GM10847 (cell line): ENCODE measurements around the gene ZNF710.

Experiments used
- POLR2A ChIP-seq: IDR thresholded peaks from 2 replicates; pipeline ENCODE4 v1.6.1; 2011; ENCODE audit not compliant: insufficient read length; ENCODE audit errors: extremely low read depth

ZNF710 gene

GRCh38 chr15:90007076-90007460 is 5.9 kb downstream of the ZNF710 start:
- no peak for TF ChIP-seq POLR2A

DNA sequence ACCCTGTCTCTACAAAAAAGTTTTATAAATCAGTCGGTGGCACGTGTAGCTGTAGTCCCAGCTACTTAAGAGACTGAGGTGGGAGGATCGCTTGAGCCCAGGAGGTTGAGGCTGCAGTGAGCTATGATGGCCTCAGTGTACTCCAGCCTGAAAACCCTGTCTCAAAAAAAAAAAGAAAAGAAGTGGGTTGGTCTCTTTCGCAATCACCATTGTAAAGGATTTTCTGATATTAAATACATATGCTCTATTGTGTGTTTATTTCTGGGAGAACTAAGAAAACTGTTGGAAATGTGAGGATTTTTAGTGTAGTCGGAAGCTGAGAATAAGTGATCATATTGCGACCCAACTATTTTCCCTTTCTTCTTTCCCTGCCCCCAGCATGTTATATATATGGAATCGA is 7.5 kb downstream of the ZNF710 start:
- no peak for TF ChIP-seq POLR2A

- no peak for TF ChIP-seq POLR2A
Measured at GRCh38 chr15:90009301-90010022, 8.3 kb downstream of the ZNF710 start.

- no peak for TF ChIP-seq POLR2A
Measured at GRCh38 chr15:90011705-90012104, 10.6 kb downstream of the ZNF710 start.

- TF ChIP-seq POLR2A = no peak
Measured at GRCh38 chr15:90013503-90013937, 12.4 kb downstream of the ZNF710 start.

DNA sequence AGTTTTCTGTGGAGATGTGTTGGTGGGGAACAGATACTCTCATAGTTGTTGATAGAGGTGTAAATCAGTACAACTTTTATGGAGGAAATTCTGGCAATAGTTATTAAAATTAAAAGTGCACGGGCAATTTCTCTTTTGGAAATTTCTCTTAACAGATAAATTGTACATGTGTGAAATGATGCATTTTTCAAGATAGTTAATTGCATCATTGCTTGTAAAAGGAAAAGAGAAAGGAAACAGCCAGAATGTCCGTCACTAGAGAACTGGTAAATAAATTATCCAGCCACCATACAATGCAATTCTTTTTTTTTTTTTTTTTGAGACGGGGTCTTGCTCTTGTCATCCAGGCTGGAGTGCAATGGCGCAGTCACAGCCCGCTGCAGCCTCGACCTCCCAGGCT is 14.2 kb downstream of the ZNF710 start:
- TF ChIP-seq POLR2A = no peak

- no peak for TF ChIP-seq POLR2A
Measured at GRCh38 chr15:90015749-90016148, 14.6 kb downstream of the ZNF710 start.

DNA sequence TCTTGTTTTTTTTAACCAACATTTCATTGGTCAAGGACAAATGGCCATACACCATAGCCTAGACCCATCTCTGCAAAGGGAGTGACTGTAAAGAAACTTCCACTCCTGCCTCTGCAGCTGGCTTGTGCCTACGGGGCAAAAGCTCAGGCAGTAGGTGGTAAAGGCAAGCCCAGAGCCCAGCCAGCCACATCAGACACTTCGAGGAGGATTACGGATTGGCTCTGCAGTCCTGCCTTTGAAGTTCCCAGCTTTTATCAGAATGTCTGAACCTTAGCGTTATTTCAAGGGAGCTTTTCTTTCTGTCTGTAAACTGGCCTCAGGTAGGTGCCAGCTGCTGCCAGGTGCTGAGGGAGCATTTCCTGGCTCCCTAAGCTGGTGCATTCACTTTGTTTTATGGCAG is 15.6 kb downstream of the ZNF710 start:
- no peak for TF ChIP-seq POLR2A

GRCh38 chr15:90018216-90018831 is 17.2 kb downstream of the ZNF710 start:
- no peak for TF ChIP-seq POLR2A

- TF ChIP-seq POLR2A = no peak
Measured at GRCh38 chr15:90019611-90020010, 18.5 kb downstream of the ZNF710 start.

- TF ChIP-seq POLR2A = no peak
Measured at GRCh38 chr15:90020021-90020735, 19.1 kb downstream of the ZNF710 start.

- no peak for TF ChIP-seq POLR2A
Measured at GRCh38 chr15:90020936-90021507, 19.9 kb downstream of the ZNF710 start.

GRCh38 chr15:90022345-90022744 is 21.2 kb downstream of the ZNF710 start:
- TF ChIP-seq POLR2A = no peak

GRCh38 chr15:90022905-90023700 is 22.0 kb downstream of the ZNF710 start:
- no peak for TF ChIP-seq POLR2A

GRCh38 chr15:90024406-90024805 is 23.3 kb downstream of the ZNF710 start:
- TF ChIP-seq POLR2A = no peak
